Natural killer cell treated with Interleukin-12 subunit alpha and Interleukin-12 subunit beta and Interleukin-15 and Interleukin-18, amount 100 ng/mL, for 72 hours (primary cell): ENCODE measurements around the gene ZNF578. TPM values are rescaled to one million over a fixed set of nuclear protein-coding genes. Genes with fewer than 3 reads are reported as not detected.
"Not testable (repeated sequence)": the region's sequence is repeated elsewhere in the genome, so short reads cannot be mapped to it uniquely, and the experiment has no call there.

ENCODE experiments used
- ATAC-seq, 2 donors: fragments of 150-1000 bp; cut with Tn5 transposase in 1 of 2; sonication (Bioruptor Pico), chemical (Tn5 transposase) in 1 of 2; 2 replicates each; pipeline ENCODE4 v1.10.0; 2021
- DNase-seq: peaks from one replicate; pipeline ENCODE4 v3.0.0; 2022; ENCODE audit warnings: low spot score
- H3K27ac Mint-ChIP-seq, 2 donors: 1 replicate in 1 of 2; 2 replicates in 1 of 2; pipeline ENCODE4 v1.8.0; 2022; ENCODE audit warnings: mixed read lengths in 2 of 2, mild to moderate bottlenecking in 1 of 2, moderate library complexity in 1 of 2
- H3K27me3 Mint-ChIP-seq, 2 donors: 1 replicate in 1 of 2; 2 replicates in 1 of 2; pipeline ENCODE4 v1.8.0; 2022; ENCODE audit warnings: mixed read lengths in 2 of 2
- H3K36me3 Mint-ChIP-seq: one replicate; pipeline ENCODE4 v1.8.0; 2022; ENCODE audit warnings: mixed read lengths
- H3K4me1 Mint-ChIP-seq, 2 donors: 1 replicate in 1 of 2; 2 replicates in 1 of 2; pipeline ENCODE4 v1.8.0; 2022; ENCODE audit warnings: low read depth in 2 of 2, mixed read lengths in 2 of 2, mild to moderate bottlenecking in 1 of 2
- H3K4me3 Mint-ChIP-seq: one replicate; pipeline ENCODE4 v1.8.0; 2022; ENCODE audit warnings: mixed read lengths
- H3K9me3 Mint-ChIP-seq: 2 replicates; pipeline ENCODE4 v1.8.0; 2022; ENCODE audit warnings: mixed read lengths
- total RNA-seq, 2 donors: library from RNA; stranded (reverse); gene quantifications; one replicate each; pipeline ENCODE4 v1.2.3, GENCODE V29; 2022

ZNF578 gene
- 1 to 10 TPM in 1 of 2 donors, under 1 TPM in 1; 1.00 to 1.1 TPM for total RNA-seq

DNA sequence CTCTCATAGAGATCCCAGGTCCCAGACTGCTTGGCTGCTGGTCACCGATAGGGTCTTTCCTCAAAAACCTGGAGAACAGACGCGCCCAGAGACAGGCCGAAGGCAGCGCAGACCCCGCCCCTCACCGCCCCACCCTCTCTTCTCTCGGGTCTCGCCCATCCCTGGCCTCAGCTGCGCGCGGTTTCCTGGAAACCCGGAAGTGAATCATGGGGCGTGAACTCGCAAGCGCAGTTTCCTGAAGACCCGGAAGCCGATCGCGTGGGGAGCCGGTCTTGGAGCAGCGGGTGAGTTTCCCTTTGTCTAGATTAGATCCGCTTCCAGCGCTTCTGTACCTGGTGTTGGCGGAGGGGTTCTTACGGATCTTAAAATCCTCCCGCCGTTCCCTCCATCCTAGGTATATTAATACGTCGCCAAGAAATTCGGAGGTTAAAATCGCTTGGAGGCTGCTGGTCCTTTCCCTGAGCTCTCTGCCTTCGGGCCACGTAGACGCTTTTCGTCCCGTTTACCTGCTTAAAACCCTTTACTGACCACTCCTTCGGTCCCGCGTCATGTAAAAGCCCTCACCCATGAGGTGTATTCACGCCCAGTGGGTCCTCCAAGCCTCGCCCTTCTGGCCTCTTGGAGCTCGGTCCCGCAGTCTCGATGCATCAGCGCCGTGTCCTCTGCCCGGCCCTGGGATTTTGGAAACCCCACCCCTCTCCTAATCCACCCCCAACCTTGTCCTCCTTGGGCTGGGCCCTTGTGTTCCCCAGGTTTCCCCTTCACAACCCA, at the start of gene ZNF578:
Gene ZNF578, plus strand, starts transcription at position 230 of the 771 bp plus-strand sequence. CDS start 48,293 bp downstream, outside the sequence.
- Mint-ChIP-seq H3K36me3 (peaks cover 76% of the 10 kb centered on the region), H3K4me3 (peak within 1 kb of the TSS; percentile 89), H3K27ac (peak within 1 kb of the TSS; percentile 67 to 83), H3K27me3 (peaks cover 10 to 11% of the 10 kb centered on the region in 2 donors), H3K9me3 (peaks cover 38% of the 10 kb centered on the region), H3K4me1 (peaks cover 5 to 19% of the 10 kb centered on the region in 2 donors)
- DNase-seq (peak; percentile 85), ATAC-seq (peak; percentile 86 to 94)

DNA sequence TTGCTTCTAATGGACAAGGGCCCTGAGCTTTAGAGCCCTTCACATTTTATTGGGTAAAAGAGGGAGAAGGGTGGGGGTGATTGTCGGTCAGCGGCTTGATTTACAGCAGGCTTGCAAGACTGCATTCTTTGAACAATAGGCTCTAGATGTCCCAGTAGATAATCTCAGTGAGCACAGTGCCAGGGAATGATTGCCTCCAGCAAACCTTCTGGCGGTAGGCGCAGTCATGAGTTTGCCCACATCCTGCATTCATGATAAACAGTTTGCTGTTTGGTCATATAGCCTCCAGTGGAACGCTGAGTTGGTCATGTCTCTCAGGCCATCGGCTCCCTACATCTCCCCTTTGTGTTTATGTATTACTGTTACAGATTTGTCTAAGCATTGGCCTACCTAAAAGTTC, 43.1 kb upstream of the ZNF578 start:
- H3K27me3 Mint-ChIP-seq, result no peaks in the 10 kb centered on the region
- no peak overlapping the region for H3K4me3 Mint-ChIP-seq
- no peaks in the 10 kb centered on the region for H3K4me1 Mint-ChIP-seq
- H3K27ac Mint-ChIP-seq, result no peak overlapping the region
- ATAC-seq, result no peak
- DNase-seq, result no peak
- H3K36me3 Mint-ChIP-seq, result peaks cover 82% of the 10 kb centered on the region
- peaks cover 9% of the 10 kb centered on the region for H3K9me3 Mint-ChIP-seq

DNA sequence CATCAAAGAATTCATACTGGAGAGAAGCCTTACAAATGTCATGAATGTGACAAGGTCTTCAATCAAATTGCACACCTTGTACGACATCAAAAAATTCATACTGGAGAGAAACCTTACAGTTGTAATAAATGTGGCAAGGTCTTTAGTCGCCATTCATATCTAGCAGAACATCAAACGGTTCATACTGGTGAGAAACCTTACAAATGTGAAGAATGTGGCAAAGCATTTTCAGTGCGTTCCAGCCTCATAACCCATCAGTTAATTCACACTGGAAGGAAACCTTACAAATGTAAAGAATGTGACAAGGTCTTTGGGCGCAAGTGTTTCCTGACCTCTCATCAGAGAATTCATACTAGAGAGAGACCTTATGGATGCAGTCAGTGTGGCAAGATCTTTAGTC, 37.6 kb upstream of the ZNF578 start:
- H3K4me1 Mint-ChIP-seq, result no peaks in the 10 kb centered on the region
- H3K27me3 Mint-ChIP-seq, result no peaks in the 10 kb centered on the region
- peaks cover 70% of the 10 kb centered on the region for H3K36me3 Mint-ChIP-seq
- no peak for DNase-seq
- peaks cover 13% of the 10 kb centered on the region for H3K9me3 Mint-ChIP-seq
- H3K27ac Mint-ChIP-seq, result no peak overlapping the region
- H3K4me3 Mint-ChIP-seq, result no peak overlapping the region
- no peak for ATAC-seq

DNA sequence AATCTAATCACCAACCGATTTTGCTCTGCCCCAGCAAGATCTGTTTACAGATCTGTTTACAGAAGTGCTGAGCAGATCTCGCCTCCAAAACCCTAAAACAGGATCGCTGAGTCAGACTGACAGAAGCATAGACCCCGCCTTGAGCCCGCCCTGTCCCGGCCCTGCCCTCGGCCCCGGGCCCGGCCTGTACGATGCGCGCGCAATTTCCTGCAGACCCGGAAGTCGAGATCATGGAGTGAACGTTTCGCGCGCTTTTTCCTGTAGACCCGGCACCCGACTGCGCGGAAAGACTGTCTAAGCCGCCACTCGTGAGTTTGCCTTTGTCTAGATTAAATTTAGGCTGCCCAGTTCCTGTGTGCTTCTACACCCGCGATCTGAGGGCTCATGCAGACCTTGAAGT, 24.4 kb upstream of the ZNF578 start, which contains the start of gene ZNF534:
Gene ZNF534, plus strand, starts transcription at position 212 of the 400 bp plus-strand sequence. CDS start 2,327 bp downstream, outside the sequence.
- H3K4me1 Mint-ChIP-seq, result no peaks in the 10 kb centered on the region
- ATAC-seq (no peak), DNase-seq (no peak)
- no peaks in the 10 kb centered on the region for H3K27me3 Mint-ChIP-seq
- H3K4me3 Mint-ChIP-seq, result no peak within 1 kb of the TSS
- H3K27ac Mint-ChIP-seq, result no peak within 1 kb of the TSS
- peaks cover 23% of the 10 kb centered on the region for H3K9me3 Mint-ChIP-seq
- peaks cover 30% of the 10 kb centered on the region for H3K36me3 Mint-ChIP-seq

DNA sequence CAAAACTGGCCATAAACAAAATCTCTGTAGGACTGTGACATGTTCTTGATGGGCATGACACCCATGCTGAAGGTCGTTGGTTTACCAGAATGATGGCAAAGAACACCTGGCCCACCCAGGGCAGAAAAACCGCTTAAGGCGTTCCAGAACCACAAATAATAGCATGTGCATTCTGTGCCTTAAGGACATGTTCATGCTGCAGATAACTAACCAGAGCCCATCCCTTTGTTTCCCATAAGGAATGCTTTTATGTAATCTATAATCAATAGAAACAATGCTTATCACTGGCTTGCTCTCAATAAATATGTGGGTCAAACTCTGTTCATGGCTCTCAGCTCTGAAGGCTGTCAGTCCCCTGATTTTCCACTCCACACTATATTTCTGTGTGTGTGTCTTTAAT, 11.2 kb upstream of the ZNF578 start:
- Mint-ChIP-seq H3K9me3 (peaks cover 20% of the 10 kb centered on the region), H3K36me3 (peaks cover 30% of the 10 kb centered on the region), H3K27me3 (peaks cover 0 to 3% of the 10 kb centered on the region in 2 donors), H3K27ac (no peak overlapping the region), H3K4me1 (no peaks in the 10 kb centered on the region), H3K4me3 (no peak overlapping the region)
- no peak for ATAC-seq
- DNase-seq, result no peak

DNA sequence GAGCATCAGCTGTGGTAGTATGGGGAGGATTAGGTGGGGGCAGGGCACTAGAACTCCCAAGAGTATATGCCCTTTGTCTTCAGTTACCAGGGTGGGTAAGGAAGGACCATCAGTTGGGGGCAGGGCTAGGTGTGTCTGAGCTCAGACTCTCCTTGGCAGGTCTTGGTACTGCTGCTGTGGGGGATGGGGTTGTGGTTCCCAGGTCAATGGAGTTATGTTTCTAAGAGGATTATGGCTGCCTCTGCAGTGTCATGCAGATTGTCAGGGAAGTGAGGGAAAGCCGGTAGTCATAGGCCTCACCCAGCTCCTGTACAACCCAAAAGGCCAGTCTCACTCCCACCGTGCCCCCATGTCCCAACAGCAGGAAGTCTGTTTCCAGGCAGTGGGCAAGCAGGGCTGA, 8.8 kb upstream of the ZNF578 start:
- Mint-ChIP-seq H3K27me3 (peaks cover 5 to 11% of the 10 kb centered on the region in 2 donors), H3K27ac (no peak overlapping the region), H3K4me1 (no peaks in the 10 kb centered on the region), H3K9me3 (peaks cover 16% of the 10 kb centered on the region), H3K4me3 (no peak overlapping the region), H3K36me3 (peaks cover 32% of the 10 kb centered on the region)
- ATAC-seq, result no peak
- no peak for DNase-seq

DNA sequence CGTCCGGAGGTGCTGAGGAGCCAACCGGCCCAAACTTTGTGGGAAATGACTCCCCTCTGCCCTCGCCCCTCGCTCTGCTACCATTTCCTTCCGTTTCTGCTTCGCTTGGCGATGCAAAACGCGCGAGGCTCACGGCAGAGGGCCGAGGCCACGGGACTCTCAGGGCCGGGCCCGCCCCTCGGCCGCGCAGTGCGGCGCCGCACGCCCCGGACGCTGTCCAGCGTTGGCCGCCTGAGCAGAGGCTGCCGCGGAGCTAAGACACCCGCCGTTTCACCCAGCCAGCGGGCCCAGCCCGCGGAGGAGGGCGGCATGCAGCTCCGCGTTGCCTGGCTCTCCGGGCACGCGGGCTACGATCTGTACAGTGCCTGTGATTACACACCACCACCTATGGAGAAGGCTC, 2.1 kb upstream of the ZNF578 start:
- DNase-seq (no peak), ATAC-seq (no peak)
- peaks cover 37% of the 10 kb centered on the region for H3K9me3 Mint-ChIP-seq
- peaks cover 12 to 13% of the 10 kb centered on the region in 2 donors for H3K27me3 Mint-ChIP-seq
- H3K27ac Mint-ChIP-seq, result no peak overlapping the region
- H3K36me3 Mint-ChIP-seq, result peaks cover 65% of the 10 kb centered on the region
- H3K4me3 Mint-ChIP-seq, result no peak overlapping the region
- peaks cover 5 to 19% of the 10 kb centered on the region in 2 donors for H3K4me1 Mint-ChIP-seq

DNA sequence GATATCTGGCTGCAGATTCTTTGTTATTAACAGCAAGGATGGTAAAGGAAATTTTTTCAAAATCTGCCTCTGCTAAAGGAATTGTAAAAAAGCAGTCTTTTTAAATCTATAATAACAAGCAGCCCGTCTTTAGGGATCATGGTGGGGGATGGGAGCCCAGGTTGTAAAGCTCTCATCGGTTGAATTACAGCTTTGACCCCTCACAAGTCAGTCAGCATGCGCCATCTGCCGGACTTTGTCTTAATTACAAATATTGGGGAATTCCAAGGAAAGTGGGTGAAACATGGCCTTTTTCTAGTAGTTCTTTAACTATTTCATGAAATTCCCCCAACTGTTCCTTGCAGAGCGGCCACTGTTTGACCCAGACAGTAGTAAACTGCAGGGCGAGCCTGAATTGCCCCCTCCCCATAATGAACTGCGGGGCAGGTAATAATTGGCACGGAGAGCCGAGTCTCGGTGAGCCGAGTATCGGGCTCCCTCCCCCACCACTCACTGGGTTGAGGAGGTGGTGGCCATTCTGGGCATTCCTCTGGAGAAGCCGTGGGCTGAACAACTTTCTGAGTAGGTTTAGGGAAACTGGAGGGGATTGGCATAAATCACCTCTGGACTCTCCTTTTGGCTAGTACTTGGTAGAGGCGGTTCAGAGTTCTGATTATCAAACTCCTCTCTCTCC, 11.6 kb downstream of the ZNF578 start:
- DNase-seq (no peak), ATAC-seq (no peak)
- peaks cover 54% of the 10 kb centered on the region for H3K36me3 Mint-ChIP-seq
- peaks cover 22% of the 10 kb centered on the region for H3K9me3 Mint-ChIP-seq
- H3K27me3 Mint-ChIP-seq, result no peaks in the 10 kb centered on the region
- no peak overlapping the region for H3K4me3 Mint-ChIP-seq
- H3K27ac Mint-ChIP-seq, result no peak overlapping the region
- no peaks in the 10 kb centered on the region for H3K4me1 Mint-ChIP-seq

DNA sequence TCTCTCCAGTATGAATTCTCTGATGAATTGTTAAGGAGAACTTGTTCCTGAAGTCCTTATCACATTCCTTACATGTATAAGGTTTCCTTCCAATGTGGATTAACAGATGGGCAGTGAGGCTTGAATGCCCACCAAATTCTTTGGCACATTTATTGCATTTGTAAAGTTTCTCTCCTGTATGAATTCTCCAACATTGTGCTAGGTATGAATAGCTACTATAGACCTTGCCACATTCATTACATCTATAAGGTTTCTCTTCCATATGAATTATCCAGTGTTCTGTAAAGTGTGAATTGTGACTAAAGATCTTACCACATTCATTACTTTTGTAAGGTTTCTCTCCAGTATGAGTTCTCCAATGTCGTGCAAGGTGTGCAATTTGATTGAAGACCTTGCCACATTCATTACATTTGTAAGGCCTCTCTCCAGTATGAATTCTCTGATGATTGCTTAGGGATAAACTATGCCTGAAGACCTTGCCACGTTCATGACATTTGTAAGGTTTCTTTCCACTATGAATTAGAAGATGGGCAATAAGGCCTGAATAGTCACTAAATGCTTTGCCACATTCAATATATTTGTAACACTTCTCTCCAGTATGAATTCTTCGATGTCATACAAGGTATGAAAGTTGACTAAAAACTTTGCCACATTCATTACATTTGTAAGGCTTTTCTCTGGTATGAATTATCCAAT, 20.4 kb downstream of the ZNF578 start:
- Mint-ChIP-seq H3K4me3 (no peak overlapping the region), H3K27ac (no peak overlapping the region), H3K27me3 (no peaks in the 10 kb centered on the region), H3K36me3 (peaks cover 76% of the 10 kb centered on the region), H3K9me3 (peaks cover 30% of the 10 kb centered on the region), H3K4me1 (no peaks in the 10 kb centered on the region)
- no peak for ATAC-seq
- no peak for DNase-seq

DNA sequence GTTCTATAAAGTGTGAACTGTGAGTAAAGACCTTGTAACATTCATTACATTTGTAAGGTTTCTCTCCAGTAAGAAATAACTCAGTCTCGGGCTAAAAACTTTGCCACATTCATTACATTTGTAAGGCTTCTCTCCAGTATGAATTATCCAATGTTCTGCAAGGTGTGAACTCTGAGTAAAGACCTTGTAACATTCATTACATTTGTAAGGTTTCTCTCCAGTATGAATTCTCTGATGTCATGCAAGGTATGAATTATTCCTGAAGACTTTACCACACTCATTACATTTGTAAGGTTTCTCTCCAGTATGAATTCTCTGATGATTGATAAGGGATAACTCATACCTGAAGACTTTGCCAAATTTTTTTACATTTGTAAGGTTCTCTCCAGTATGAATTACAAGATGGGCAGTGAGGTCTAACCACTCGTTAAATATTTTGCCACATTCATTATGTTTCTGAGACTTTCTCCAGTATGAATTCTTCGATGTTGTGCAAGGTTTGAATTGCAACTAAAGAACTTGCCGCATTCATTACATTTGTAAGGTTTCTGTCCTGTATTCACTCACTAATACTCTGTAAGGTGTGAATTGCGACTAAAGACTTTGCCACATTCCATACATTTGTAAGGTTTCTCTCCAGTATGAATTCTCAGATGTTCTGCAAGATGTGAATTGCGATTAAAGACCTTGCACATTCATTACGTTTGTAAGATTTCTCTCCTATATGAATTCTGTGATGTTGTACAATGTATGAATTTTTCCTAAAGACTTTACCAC, 21.2 kb downstream of the ZNF578 start:
- H3K36me3 Mint-ChIP-seq, result peaks cover 72% of the 10 kb centered on the region
- H3K27ac Mint-ChIP-seq, result no peak overlapping the region
- DNase-seq (no peak), ATAC-seq (no peak)
- H3K9me3 Mint-ChIP-seq, result peaks cover 30% of the 10 kb centered on the region
- no peak overlapping the region for H3K4me3 Mint-ChIP-seq
- H3K27me3 Mint-ChIP-seq, result no peaks in the 10 kb centered on the region
- H3K4me1 Mint-ChIP-seq, result no peaks in the 10 kb centered on the region

DNA sequence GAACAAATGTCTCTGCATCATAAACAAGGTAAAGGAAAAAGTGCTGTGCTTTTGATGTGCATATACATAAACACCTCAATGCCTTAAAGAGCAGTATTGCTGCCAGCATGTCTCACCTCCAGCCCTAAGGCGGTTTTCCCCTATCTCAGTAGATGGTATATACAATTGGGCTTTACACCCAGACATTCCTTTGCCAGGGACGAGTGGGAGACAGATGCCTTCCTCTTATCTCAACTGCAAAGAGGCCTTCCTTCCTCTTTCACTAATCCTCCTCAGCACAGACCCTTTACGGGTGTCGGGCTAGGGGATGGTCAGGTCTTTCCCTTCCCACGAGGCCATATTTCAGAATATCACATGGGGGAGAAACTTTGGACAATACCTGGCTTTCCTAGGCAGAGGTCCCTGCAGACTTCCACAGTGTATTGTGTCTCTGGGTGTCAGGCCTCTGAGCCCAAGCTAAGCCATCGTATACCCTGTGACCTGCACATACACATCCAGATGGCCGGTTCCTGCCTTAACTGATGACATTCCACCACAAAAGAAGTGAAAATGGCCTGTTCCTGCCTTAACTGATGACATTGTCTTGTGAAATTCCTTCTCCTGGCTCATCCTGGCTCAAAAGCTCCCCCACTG, 30.9 kb downstream of the ZNF578 start:
- peaks cover 17% of the 10 kb centered on the region for H3K9me3 Mint-ChIP-seq
- peaks cover 19% of the 10 kb centered on the region for H3K36me3 Mint-ChIP-seq
- not testable (repeated sequence) for H3K4me3 Mint-ChIP-seq, H3K27ac Mint-ChIP-seq, H3K27me3 Mint-ChIP-seq, H3K4me1 Mint-ChIP-seq, DNase-seq, ATAC-seq

DNA sequence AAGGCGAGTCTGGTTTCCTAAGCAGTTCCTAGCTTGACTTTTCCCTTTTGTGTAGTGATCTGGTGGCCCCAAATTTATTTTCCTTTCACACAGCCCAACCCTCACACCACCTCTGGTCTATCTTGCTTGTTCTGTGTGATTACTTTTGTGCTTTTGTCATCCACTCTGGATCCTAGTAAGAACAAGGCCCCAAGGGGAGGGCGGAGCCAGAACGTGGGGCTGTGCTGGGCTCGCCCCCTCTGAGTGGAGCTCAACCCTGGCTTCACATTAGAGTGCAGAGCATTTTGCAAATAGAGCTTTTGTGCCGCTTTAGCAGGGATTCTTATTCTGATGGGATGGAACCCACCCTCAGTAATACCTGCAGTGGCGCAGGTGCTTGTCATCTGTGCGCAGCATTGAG, 31.7 kb downstream of the ZNF578 start:
- Mint-ChIP-seq H3K9me3 (peaks cover 17% of the 10 kb centered on the region), H3K36me3 (peaks cover 19% of the 10 kb centered on the region)
- H3K4me1 Mint-ChIP-seq, H3K27ac Mint-ChIP-seq, DNase-seq, H3K27me3 Mint-ChIP-seq, H3K4me3 Mint-ChIP-seq, ATAC-seq: not testable (repeated sequence)
